Neural cell (in vitro differentiated cells): ENCODE results near the gene FGD1. TPM values are rescaled to one million over a fixed set of nuclear protein-coding genes. Genes with fewer than 3 reads are reported as not detected.

Source experiments
- H2AFZ ChIP-seq: fragments of 200-600, 300-800 bp; sonication (generic), shearing (Covaris generic); 2 replicates; pipeline ENCODE4 v1.6.0; 2014; ENCODE audit warnings: low read depth, mild to moderate bottlenecking, antibody characterized with exemption, low read length, moderate library complexity
- H3F3A ChIP-seq: fragments of 200-600 bp; shearing (Covaris generic); 2 replicates; pipeline ENCODE4 v1.6.1; 2016; ENCODE audit warnings: mild to moderate bottlenecking, moderate library complexity, mixed read lengths, antibody characterized with exemption, low read length; ENCODE audit not compliant: insufficient read depth, poor library complexity, severe bottlenecking
- H3K27ac ChIP-seq: fragments of 200-600, 300-800 bp; sonication (generic), shearing (Covaris generic); 2 replicates; pipeline ENCODE4 v1.5.1; 2014; ENCODE audit warnings: mild to moderate bottlenecking, low read length, moderate library complexity
- H3K27me3 ChIP-seq: fragments of 300-800, 200-600 bp; sonication (generic), shearing (Covaris generic); 2 replicates; pipeline ENCODE4 v1.6.0; 2014; ENCODE audit warnings: mild to moderate bottlenecking, low read depth, low read length, moderate library complexity; ENCODE audit not compliant: insufficient read depth
- H3K36me3 ChIP-seq: fragments of 300-800, 200-600 bp; sonication (generic), shearing (Covaris generic); 2 replicates; pipeline ENCODE4 v1.5.1; 2014; ENCODE audit warnings: mild to moderate bottlenecking, antibody characterized with exemption, low read length, moderate library complexity; ENCODE audit not compliant: insufficient read depth
- H3K4me2 ChIP-seq: fragments of 300-800, 200-600 bp; sonication (generic), shearing (Covaris generic); 2 replicates; pipeline ENCODE4 v1.6.0; 2014; ENCODE audit warnings: mild to moderate bottlenecking, low read length
- H3K4me3 ChIP-seq: fragments of 300-800, 200-600 bp; sonication (generic), shearing (Covaris generic); 2 replicates; pipeline ENCODE4 v1.5.1; 2014; ENCODE audit warnings: mild to moderate bottlenecking, low read length, moderate library complexity
- H3K79me2 ChIP-seq: fragments of 200-600 bp; shearing (Covaris generic); replicated peaks from 2 replicates; pipeline ENCODE4 v1.6.0; 2014; ENCODE audit warnings: mild to moderate bottlenecking, low read length, moderate library complexity; ENCODE audit not compliant: insufficient read depth
- H3K9ac ChIP-seq: fragments of 300-800, 200-600 bp; sonication (generic), shearing (Covaris generic); 2 replicates; pipeline ENCODE4 v1.6.1; 2016; ENCODE audit warnings: mild to moderate bottlenecking, low read length, mixed read lengths
- H3K9me2 ChIP-seq: fragments of 200-600 bp; shearing (Covaris generic); 2 replicates; pipeline ENCODE4 v1.6.1; 2016; ENCODE audit warnings: mild to moderate bottlenecking, low read length, mixed read lengths; ENCODE audit not compliant: insufficient read depth
- H3K9me3 ChIP-seq: fragments of 200-600, 300-800 bp; sonication (generic), shearing (Covaris generic); 2 replicates; pipeline ENCODE4 v1.6.1; 2016; ENCODE audit warnings: mild to moderate bottlenecking, mixed run types, low read length, moderate library complexity, mixed read lengths
- H4K20me1 ChIP-seq: fragments of 200-600 bp; shearing (Covaris generic); 2 replicates; pipeline ENCODE4 v1.6.1; 2016; ENCODE audit warnings: mild to moderate bottlenecking, mixed run types; ENCODE audit not compliant: insufficient read depth
- EP300 ChIP-seq: fragments of 450-650 bp; conservative IDR thresholded peaks from 2 replicates; pipeline ENCODE4 v1.6.1; 2014; ENCODE audit warnings: antibody characterized with exemption, mild to moderate bottlenecking, moderate library complexity; ENCODE audit not compliant: poor library complexity, severe bottlenecking
- EZH2 ChIP-seq: fragments of 200-600, 300-800 bp; shearing (Covaris generic), sonication (generic); IDR thresholded peaks from 2 replicates; pipeline ENCODE4 v1.6.1; 2014; ENCODE audit warnings: antibody characterized with exemption, low read length, borderline replicate concordance, mild to moderate bottlenecking; ENCODE audit not compliant: insufficient read depth, poor library complexity, severe bottlenecking
- MXI1 ChIP-seq: fragments of 450-650 bp; conservative IDR thresholded peaks from 2 replicates; pipeline ENCODE4 v1.6.1; 2014; ENCODE audit warnings: antibody characterized with exemption, mild to moderate bottlenecking; ENCODE audit not compliant: poor library complexity, severe bottlenecking
- POLR2AphosphoS5 ChIP-seq: IDR thresholded peaks from 2 replicates; pipeline ENCODE4 v1.6.1; 2012
- RAD21 ChIP-seq: fragments of 450-650 bp; conservative IDR thresholded peaks from 2 replicates; pipeline ENCODE4 v1.6.1; 2014; ENCODE audit warnings: antibody characterized with exemption, mild to moderate bottlenecking, moderate library complexity
- SMC3 ChIP-seq: fragments of 450-650 bp; conservative IDR thresholded peaks from 2 replicates; pipeline ENCODE4 v1.6.1; 2014; ENCODE audit warnings: antibody characterized with exemption, mild to moderate bottlenecking, moderate library complexity; ENCODE audit not compliant: poor library complexity
- TAF1 ChIP-seq: IDR thresholded peaks from 2 replicates; pipeline ENCODE4 v1.6.1; 2012; ENCODE audit warnings: low read depth
- polyA plus RNA-seq: library from polyadenylated mRNA; depleted of rRNA; stranded (reverse); fragments of >200 nt; gene quantifications from 2 replicates; pipeline ENCODE4 v1.2.3, GENCODE V29; 2014
- TF ChIP-seq, protein P1 (sequence below): IDR thresholded peaks from 2 replicates; pipeline ENCODE4 v1.6.1; 2012; ENCODE audit warnings: borderline replicate concordance
- TF ChIP-seq, protein P2 (sequence below): fragments of 450-650 bp; IDR thresholded peaks from 2 replicates; pipeline ENCODE4 v1.5.1; 2014; ENCODE audit warnings: antibody characterized with exemption, mild to moderate bottlenecking, moderate library complexity; ENCODE audit not compliant: poor library complexity, severe bottlenecking

FGD1 gene
- polyA plus RNA-seq, 1 donor from 2014 or later, result 9.8 TPM

DNA sequence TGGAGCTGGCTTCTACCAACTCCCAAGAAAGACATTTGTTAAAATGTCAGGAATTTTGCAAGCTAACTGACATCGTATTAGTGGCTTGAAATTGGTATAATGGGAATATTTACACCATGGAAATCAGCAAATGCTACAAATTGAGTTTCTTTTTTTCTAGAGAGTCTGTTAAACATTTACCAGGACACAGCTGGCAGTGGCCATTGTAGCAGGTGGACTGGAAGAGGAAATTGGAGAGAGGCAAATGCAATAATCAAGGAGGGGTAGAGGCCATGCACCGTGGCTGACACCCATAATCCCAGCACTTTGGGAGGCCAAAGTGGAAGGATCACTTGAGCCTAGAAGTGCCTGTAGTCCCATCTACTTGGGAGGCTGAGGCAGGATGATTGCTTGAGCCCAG is 88.8 kb downstream of the FGD1 start:
- no peaks in the 10 kb centered on the region for H3K36me3 ChIP-seq
- no peak overlapping the region for H3K4me2 ChIP-seq
- H2AFZ ChIP-seq, result no peak overlapping the region
- no peaks in the 10 kb centered on the region for H3K9me2 ChIP-seq
- no peaks in the 10 kb centered on the region for H4K20me1 ChIP-seq
- no peaks in the 10 kb centered on the region for H3F3A ChIP-seq
- H3K27me3 ChIP-seq, result no peaks in the 10 kb centered on the region
- no peak overlapping the region for H3K9ac ChIP-seq
- TF ChIP-seq POLR2AphosphoS5 (no peak), EZH2 (no peak), EP300 (no peak), MXI1 (no peak), RAD21 (no peak), TAF1 (no peak), SMC3 (no peak)
- TF ChIP-seq, protein P1, sequence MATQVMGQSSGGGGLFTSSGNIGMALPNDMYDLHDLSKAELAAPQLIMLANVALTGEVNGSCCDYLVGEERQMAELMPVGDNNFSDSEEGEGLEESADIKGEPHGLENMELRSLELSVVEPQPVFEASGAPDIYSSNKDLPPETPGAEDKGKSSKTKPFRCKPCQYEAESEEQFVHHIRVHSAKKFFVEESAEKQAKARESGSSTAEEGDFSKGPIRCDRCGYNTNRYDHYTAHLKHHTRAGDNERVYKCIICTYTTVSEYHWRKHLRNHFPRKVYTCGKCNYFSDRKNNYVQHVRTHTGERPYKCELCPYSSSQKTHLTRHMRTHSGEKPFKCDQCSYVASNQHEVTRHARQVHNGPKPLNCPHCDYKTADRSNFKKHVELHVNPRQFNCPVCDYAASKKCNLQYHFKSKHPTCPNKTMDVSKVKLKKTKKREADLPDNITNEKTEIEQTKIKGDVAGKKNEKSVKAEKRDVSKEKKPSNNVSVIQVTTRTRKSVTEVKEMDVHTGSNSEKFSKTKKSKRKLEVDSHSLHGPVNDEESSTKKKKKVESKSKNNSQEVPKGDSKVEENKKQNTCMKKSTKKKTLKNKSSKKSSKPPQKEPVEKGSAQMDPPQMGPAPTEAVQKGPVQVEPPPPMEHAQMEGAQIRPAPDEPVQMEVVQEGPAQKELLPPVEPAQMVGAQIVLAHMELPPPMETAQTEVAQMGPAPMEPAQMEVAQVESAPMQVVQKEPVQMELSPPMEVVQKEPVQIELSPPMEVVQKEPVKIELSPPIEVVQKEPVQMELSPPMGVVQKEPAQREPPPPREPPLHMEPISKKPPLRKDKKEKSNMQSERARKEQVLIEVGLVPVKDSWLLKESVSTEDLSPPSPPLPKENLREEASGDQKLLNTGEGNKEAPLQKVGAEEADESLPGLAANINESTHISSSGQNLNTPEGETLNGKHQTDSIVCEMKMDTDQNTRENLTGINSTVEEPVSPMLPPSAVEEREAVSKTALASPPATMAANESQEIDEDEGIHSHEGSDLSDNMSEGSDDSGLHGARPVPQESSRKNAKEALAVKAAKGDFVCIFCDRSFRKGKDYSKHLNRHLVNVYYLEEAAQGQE, result no peak
- TF ChIP-seq, protein P2, sequence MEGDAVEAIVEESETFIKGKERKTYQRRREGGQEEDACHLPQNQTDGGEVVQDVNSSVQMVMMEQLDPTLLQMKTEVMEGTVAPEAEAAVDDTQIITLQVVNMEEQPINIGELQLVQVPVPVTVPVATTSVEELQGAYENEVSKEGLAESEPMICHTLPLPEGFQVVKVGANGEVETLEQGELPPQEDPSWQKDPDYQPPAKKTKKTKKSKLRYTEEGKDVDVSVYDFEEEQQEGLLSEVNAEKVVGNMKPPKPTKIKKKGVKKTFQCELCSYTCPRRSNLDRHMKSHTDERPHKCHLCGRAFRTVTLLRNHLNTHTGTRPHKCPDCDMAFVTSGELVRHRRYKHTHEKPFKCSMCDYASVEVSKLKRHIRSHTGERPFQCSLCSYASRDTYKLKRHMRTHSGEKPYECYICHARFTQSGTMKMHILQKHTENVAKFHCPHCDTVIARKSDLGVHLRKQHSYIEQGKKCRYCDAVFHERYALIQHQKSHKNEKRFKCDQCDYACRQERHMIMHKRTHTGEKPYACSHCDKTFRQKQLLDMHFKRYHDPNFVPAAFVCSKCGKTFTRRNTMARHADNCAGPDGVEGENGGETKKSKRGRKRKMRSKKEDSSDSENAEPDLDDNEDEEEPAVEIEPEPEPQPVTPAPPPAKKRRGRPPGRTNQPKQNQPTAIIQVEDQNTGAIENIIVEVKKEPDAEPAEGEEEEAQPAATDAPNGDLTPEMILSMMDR, result no peak
- no peak overlapping the region for H3K4me3 ChIP-seq
- H3K79me2 ChIP-seq, result no peaks in the 10 kb centered on the region
- no peaks in the 10 kb centered on the region for H3K9me3 ChIP-seq
- no peak overlapping the region for H3K27ac ChIP-seq

- no peak overlapping the region for H3K4me2 ChIP-seq
Measured at GRCh38 chrX:54397113-54397512, 98.9 kb downstream of the FGD1 start.

More at GRCh38 chrX:54397113-54397512, 98.9 kb downstream of the FGD1 start:
- Histone ChIP-seq H3K9me3 (no peaks in the 10 kb centered on the region), H4K20me1 (no peaks in the 10 kb centered on the region), H3K9me2 (no peaks in the 10 kb centered on the region), H3F3A (no peaks in the 10 kb centered on the region), H3K27me3 (no peaks in the 10 kb centered on the region), H3K9ac (no peak overlapping the region), H3K27ac (no peak overlapping the region), H3K4me3 (no peak overlapping the region), H2AFZ (no peak overlapping the region), H3K36me3 (no peaks in the 10 kb centered on the region), H3K79me2 (no peaks in the 10 kb centered on the region)
- TF ChIP-seq RAD21 (no peak), MXI1 (no peak), TAF1 (no peak), POLR2AphosphoS5 (no peak), SMC3 (no peak), EP300 (no peak), EZH2 (no peak)
- TF ChIP-seq, protein P1, result no peak
- TF ChIP-seq, protein P2, result no peak
